Fibroblast of mammary gland (primary cell): Measurements from ENCODE around the gene SPATA13.

Experiments used
- DNase-seq: peaks from one replicate; pipeline ENCODE4 v3.0.0-alpha.2; 2010; ENCODE audit warnings: low read depth
- H3K4me3 ChIP-seq: 2 replicates; pipeline ENCODE4 v1.5.1; 2011; ENCODE audit warnings: low read depth, mild to moderate bottlenecking, low read length, moderate library complexity; ENCODE audit not compliant: control insufficient read depth
- CTCF ChIP-seq: conservative IDR thresholded peaks from 2 replicates; pipeline ENCODE4 v1.5.1; 2011; ENCODE audit warnings: low read depth, low read length, inconsistent platforms; ENCODE audit not compliant: control insufficient read depth, insufficient read depth

The SPATA13 gene

GRCh38 chr13:24129914-24130774 is 30.4 kb upstream of the SPATA13 start:
- H3K4me3 ChIP-seq, result no peak overlapping the region
- DNase-seq, result no peak
- no peak for TF ChIP-seq CTCF

DNA sequence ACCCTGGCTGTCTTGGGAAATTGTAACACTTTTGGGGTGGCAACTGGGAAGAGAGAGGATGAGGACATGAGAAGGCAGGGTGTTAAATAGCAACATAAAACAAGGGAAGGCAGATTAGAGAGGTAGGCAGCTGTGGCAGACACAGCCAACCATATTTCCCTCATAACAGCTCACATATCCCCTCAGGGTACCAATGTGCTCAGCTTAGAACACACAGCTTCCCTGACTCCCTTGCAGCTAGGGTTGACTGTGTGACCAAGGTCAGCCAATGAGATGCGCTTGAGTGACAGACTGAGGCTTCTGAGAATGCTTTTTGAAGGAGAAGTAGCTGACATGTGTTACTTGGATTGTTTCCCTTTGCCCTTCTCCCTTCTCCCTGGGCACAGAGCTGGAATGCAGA is 28.8 kb upstream of the SPATA13 start:
- TF ChIP-seq CTCF, result no peak
- peak; percentile 16 for DNase-seq
- no peak overlapping the region for H3K4me3 ChIP-seq

- no peak for TF ChIP-seq CTCF
- DNase-seq, result no peak
- no peak overlapping the region for H3K4me3 ChIP-seq
Observed at GRCh38 chr13:24133021-24133795, 27.3 kb upstream of the SPATA13 start.

GRCh38 chr13:24134231-24134630 is 26.3 kb upstream of the SPATA13 start:
- DNase-seq, result no peak
- TF ChIP-seq CTCF, result no peak
- H3K4me3 ChIP-seq, result no peak overlapping the region

GRCh38 chr13:24134757-24135156 is 25.8 kb upstream of the SPATA13 start:
- DNase-seq, result no peak
- H3K4me3 ChIP-seq, result no peak overlapping the region
- TF ChIP-seq CTCF, result no peak

- no peak for TF ChIP-seq CTCF
- no peak overlapping the region for H3K4me3 ChIP-seq
- DNase-seq, result peak; percentile 64
Observed at GRCh38 chr13:24135674-24136300, 24.7 kb upstream of the SPATA13 start.
